ENCODE results near the gene CATSPERE. TPM values are rescaled to one million over a fixed set of nuclear protein-coding genes. Genes with fewer than 3 reads are reported as not detected.
"Not testable (repeated sequence)": the region's sequence is repeated elsewhere in the genome, so short reads cannot be mapped to it uniquely, and the experiment has no call there.

CATSPERE gene
- total and polyA plus RNA-seq, 10 of the 15 experiments (the other 5 are each of a cell fraction or from before 2014, with no cell fraction given) = 0.04 to 0.24 (median 0.17) TPM; not detected in 3

DNA sequence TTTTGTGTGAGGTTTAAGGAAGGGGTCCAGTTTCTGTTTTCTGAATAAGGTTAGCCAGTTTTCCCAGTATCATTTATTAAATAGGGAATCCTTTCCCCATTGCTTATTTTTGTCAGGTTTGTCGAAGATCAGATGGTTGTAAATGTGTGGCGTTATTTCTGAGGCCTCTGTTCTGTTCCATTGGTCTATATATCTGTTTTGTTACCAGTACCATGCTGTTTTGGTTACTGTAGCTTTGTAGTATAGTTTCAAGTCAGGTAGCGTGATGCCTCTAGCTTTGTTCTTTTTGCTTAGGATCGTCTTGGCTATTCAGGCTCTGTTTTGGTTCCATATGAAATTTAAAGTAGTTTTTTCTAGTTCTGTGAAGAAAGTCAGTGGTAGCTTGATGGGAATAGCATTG lies 39.4 kb downstream of the CATSPERE start:
- H4K20me1 ChIP-seq (ENCODE audit: control insufficient read depth, insufficient read depth); H3K4me2 ChIP-seq (ENCODE audit: control insufficient read depth, insufficient read depth); CTCF ChIA-PET; H3K4me3 ChIP-seq; in situ Hi-C loops (cut with MboI); H3K27me3 ChIP-seq (replicated peaks in 1 of 2; ENCODE audit: control insufficient read depth in 2 of 2, insufficient read depth in 2 of 2, low read length in 1 of 2); POLR2A ChIA-PET; DNase-seq (ENCODE audit: low read depth, low spot score); intact Hi-C loops (cut with micrococcal nuclease; ENCODE audit: unreplicated experiment); H2AFZ ChIP-seq (ENCODE audit: control insufficient read depth, low read depth, low read length); FAIRE-seq; H3K79me2 ChIP-seq (ENCODE audit: control insufficient read depth, insufficient read depth, low read length); ATAC-seq; H3K9ac ChIP-seq (ENCODE audit: control insufficient read depth, insufficient read depth, low read length); H3K36me3 ChIP-seq (ENCODE audit: control insufficient read depth in 2 of 2, insufficient read depth in 2 of 2, low read length in 1 of 2); BruUV-seq (replicated peaks); H3K27ac ChIP-seq (ENCODE audit: control insufficient read depth, insufficient read depth); RAD21 ChIA-PET (ENCODE audit: unreplicated experiment); H3K4me1 ChIP-seq (ENCODE audit: control insufficient read depth, insufficient read depth, low read length); H3K9me3 ChIP-seq (replicated peaks; ENCODE audit: control insufficient read depth, insufficient read depth, low read length): not testable (repeated sequence)
- SMC1A ChIA-PET (ENCODE audit: uncharacterized antibody, unreplicated experiment) = interaction anchor here (1.2 kb wide), 1 partner anchor 175 kb away, joined by 4 read pairs; no protein-coding TSS in a partner anchor
- 30% methylated on average over 4 of the region's 4 CpGs for WGBS (ENCODE audit: insufficient coverage, insufficient replicate concordance, low lambda C conversion rate, missing lambda C conversion rate)

GRCh38 chr1:244502630-244503029 lies 41.6 kb downstream of the CATSPERE start:
- no peaks in the 10 kb centered on the region for H3K36me3 ChIP-seq (ENCODE audit: control insufficient read depth in 2 of 2, insufficient read depth in 2 of 2, low read length in 1 of 2)
- BruUV-seq (replicated peaks) = no TSS peak
- H3K79me2 ChIP-seq (ENCODE audit: control insufficient read depth, insufficient read depth, low read length) = no peaks in the 10 kb centered on the region
- SMC1A ChIA-PET (ENCODE audit: uncharacterized antibody, unreplicated experiment) = no interaction called here
- in situ Hi-C loops (cut with MboI) = no loop called here
- no peak for ATAC-seq
- H3K4me3 ChIP-seq = no peak overlapping the region
- WGBS (ENCODE audit: insufficient coverage, insufficient replicate concordance, low lambda C conversion rate, missing lambda C conversion rate) = 2% methylated on average over 3 of the region's 3 CpGs
- RAD21 ChIA-PET (ENCODE audit: unreplicated experiment) = no interaction called here
- intact Hi-C loops (cut with micrococcal nuclease; ENCODE audit: unreplicated experiment) = no loop called here
- H3K27ac ChIP-seq (ENCODE audit: control insufficient read depth, insufficient read depth) = no peak overlapping the region
- H3K27me3 ChIP-seq (replicated peaks in 1 of 2; ENCODE audit: control insufficient read depth in 2 of 2, insufficient read depth in 2 of 2, low read length in 1 of 2) = no peaks in the 10 kb centered on the region
- FAIRE-seq = no peak
- no peak overlapping the region for H2AFZ ChIP-seq (ENCODE audit: control insufficient read depth, low read depth, low read length)
- POLR2A ChIA-PET = no interaction called here
- CTCF ChIA-PET = no interaction called here
- no peaks in the 10 kb centered on the region for H4K20me1 ChIP-seq (ENCODE audit: control insufficient read depth, insufficient read depth)
- H3K4me2 ChIP-seq (ENCODE audit: control insufficient read depth, insufficient read depth) = no peak overlapping the region
- TF ChIP-seq MYB (IDR thresholded peaks at IDR 0.05; ENCODE audit: borderline replicate concordance, low read depth, low read length) (no peak), HDAC2 (IDR thresholded peaks at IDR 0.05) (no peak)
- no peaks in the 10 kb centered on the region for H3K4me1 ChIP-seq (ENCODE audit: control insufficient read depth, insufficient read depth, low read length)
- no peak overlapping the region for H3K9ac ChIP-seq (ENCODE audit: control insufficient read depth, insufficient read depth, low read length)
- H3K9me3 ChIP-seq (replicated peaks; ENCODE audit: control insufficient read depth, insufficient read depth, low read length) = no peaks in the 10 kb centered on the region
- no peak for DNase-seq (ENCODE audit: low read depth, low spot score)

Measured in GM12878 (cell line).